GM10847 (cell line): ENCODE measurements around the gene SOX8.

Source experiments
- POLR2A ChIP-seq: IDR thresholded peaks from 2 replicates; pipeline ENCODE4 v1.6.1; 2011; ENCODE audit not compliant: insufficient read length; ENCODE audit errors: extremely low read depth

The SOX8 gene

DNA sequence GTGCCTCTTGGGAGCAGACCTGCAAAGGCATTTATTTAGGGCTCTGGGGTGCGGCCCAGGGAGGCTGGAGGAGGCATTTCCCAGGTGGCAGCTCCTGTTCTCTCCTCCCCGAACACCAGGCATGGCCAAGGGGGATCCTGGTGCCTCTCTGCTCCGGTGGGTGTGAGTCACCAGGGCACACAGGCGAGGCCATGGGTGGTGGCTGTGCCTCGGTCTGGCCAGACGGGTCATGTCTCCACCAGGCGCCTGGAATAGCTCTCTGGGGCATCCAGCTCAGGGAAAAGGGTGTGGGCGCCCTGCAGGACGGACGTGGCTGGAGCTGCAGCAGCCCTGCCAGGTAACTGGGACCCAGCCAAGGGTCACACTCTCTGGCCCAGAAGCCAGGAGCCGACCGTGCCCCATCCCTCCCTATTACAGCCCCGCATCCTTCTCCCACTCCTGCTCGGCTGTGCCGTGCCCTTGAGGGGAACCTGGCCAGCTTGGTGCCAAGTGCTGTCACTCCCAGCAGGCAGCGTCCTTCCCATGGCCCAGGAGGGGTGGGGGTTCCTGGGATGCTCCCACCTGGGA lies 25.8 kb downstream of the SOX8 start:
- TF ChIP-seq POLR2A = no peak

- TF ChIP-seq POLR2A = no peak
Measured at GRCh38 chr16:1008085-1008484, 26.5 kb downstream of the SOX8 start.

DNA sequence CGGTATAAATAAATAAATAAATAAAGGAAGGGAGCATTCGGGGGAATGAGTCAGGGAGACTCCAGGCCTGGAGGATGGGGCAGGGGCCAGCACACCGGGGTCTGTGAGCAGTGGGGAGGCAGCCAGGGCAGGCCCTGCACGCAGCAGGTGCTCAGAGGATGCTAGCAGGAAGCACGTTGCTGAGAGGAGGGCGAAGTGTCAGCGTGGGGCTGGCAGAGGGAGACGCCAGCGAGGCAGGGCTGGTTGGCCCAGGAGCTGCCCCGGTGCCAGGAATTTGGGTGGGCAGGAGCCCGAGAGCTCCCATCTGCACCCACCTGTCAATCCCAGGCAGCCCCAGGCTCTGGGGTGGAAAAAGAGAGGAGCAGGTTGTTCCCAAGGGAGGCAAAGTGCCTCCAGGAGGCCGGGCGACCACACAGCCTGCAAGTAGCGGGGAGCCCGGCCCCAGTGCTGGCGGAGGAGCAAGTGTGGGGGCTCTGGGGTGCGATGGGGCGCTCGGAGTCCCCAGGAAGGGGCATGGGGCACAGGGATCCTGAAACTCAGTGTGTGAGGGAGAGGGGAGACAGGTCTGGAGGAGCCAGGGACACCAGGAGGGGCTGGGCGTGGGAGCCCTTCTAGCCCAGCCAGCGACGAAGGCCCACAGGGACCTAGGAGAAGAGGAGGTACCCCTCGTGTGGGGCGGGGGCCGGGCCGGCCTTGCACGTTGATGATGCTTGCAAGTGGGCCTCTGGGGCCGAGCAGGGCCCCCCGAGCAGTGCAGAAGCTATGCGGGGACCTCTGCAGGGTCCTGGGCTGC lies 28.0 kb downstream of the SOX8 start:
- no peak for TF ChIP-seq POLR2A

GRCh38 chr16:1010251-1010650 lies 28.7 kb downstream of the SOX8 start:
- no peak for TF ChIP-seq POLR2A

DNA sequence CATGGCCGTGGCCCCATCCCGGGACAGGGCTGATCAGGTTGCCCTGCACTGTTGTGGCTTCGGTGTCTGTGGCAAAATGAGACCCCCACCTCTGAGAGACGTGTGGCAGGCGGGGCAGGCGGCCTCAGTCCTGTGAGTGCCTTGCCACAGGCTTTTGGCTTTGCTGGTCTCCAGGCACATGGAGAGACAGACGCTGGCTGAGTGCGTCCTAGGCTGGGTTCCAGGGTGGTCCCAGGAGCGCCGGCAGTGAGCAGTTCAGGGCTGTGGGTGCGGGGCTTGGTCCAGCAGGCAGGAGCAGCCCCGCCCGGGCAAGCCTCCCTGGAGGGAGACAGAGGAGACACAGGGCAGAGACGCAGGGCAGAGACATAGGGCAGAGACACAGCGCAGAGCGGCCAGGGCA lies 29.2 kb downstream of the SOX8 start:
- TF ChIP-seq POLR2A = no peak

DNA sequence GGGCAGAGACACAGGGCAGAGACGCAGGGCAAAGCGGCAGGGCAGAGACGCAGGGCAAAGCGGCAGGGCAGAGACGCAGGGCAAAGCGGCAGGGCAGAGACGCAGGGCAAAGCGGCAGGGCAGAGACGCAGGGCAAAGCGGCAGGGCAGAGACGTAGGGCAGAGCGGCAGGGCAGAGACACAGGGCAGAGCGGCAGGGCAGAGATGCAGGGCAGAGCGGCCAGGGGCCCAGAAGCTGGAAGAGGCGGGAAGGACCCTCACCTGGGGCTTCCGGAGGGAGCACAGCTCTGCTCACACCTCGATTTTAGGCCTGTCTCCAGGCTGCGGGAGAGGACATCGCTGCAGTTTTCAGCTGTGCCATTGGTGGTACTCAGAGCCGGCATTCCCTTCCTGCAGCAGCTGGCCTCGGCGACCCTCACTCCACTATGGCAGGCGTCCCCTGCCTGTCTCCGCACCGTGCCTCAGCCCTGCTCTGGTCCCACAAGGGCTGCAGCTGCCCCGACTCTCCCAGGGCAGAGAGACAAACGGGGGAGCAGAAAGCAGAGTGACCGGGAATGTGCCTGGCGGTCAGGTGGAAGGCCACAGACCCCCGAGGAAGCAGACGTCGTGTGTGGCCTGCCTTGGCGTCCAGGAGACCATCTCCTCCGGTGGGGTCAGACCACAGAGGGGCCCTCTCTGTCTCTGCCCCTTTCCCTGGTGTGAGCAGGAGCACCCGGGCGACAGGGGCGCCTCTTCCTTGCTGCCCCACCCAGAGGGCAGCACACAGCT lies 29.9 kb downstream of the SOX8 start:
- TF ChIP-seq POLR2A = no peak

- no peak for TF ChIP-seq POLR2A
Measured at GRCh38 chr16:1012135-1012534, 30.6 kb downstream of the SOX8 start.

DNA sequence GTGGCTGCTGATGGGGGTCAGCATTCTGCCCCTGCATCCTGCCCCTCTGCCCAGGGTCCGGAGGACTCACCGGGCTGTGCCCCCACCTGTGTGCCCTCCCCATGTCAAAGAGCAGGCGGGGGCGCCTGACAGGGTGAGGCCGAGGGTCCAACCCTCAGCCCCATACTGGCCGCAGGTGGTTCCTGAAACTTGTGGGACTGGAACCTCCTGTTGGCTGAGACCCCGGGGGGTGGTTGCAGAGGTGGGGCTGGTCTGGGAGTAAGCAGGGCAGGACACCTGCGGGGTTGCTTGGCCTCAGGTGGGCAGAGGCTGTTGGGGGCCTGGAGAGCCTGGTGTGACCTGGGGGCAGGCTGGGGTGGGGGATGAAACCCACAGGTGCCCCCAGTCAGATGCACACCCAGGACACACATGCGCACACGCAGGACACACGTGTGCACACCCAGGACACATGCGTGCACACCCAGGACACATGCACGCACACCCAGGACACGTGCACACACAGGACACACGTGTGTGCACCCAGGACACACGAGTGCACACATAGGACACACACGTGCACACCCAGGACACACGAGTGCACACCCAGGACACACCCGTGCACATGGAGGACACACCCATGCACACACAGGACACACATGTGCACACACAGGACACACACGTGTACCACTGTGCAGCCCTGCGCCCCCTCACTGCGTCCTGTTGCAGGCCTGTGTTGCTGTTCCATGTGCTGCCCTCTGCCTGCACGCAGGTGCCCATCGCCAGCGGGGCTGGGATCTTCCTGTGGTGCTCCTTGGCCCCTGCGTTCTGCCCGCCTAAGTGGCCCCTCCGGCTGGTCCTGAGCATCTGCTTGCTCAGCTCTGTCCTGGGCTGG lies 31.4 kb downstream of the SOX8 start:
- no peak for TF ChIP-seq POLR2A

DNA sequence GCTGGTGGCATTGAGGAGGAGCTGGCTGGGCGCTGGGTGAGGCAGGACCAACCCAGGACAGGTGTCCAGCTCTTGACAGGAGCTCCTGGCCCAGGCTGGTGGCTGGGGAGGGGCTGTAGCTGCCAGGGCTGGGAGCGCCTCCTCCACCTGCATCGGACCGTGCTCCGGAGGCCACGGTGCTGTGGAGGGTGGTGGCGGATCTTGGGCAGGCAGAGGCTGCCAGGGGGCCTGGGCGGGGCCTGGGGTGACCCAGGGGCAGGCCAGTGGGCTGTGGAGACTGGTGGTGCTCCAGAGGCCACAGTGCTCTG lies 32.0 kb downstream of the SOX8 start:
- no peak for TF ChIP-seq POLR2A

DNA sequence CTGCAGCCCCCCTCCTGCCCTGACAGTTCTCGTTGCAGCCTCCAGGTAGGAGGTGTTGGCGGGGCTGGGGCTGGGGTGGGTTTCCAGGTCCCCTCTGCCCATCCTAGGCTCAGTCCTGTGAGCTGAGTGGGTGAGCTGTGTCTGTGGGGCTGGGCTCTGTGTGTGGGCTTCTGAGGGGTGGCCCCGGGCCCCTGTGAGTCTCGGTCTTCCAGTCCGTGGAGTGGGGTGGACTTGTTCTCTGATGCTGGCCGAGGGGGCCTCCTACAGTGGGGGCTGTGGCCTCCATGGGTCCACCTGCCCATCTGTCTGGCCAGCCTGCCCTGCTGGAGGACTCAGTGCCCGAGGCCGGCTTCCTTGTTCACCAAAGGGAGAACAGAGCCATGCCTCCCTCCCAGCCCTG lies 32.7 kb downstream of the SOX8 start:
- TF ChIP-seq POLR2A = no peak

DNA sequence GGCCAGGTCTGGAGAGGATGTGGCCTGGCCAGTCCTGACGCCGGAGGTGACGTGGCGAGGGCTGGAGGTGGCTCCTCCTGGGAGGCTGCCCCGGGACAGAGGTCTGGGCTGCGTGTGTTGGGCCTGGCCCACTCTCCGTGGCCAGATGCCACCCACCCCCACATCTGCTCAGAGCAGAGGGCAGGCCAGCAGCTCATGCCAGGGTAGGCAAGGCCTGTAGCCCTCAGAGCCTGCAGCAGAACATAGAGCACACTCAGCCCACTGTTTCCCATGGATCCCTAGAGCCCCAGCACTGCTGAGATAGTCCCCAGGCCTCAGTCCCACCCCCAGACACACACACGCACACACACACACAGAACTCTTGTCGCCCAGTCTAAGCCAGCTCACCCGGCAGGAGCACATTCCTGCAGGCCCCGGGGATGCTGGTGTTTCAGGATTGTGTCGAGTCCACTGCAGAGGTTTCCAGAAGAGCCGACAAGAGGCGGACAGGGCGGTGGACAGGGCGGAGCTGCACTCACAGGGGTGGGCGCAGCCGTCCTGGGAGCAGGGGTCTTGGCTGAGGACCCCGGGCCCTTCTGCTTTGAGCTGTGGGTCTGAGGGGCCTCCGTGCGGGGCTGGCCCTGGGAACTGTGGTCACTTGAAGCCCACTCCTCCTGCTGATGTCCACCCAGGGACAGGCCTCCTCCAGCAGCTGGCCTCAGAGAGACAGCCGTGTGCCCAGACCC lies 33.4 kb downstream of the SOX8 start:
- TF ChIP-seq POLR2A = no peak

DNA sequence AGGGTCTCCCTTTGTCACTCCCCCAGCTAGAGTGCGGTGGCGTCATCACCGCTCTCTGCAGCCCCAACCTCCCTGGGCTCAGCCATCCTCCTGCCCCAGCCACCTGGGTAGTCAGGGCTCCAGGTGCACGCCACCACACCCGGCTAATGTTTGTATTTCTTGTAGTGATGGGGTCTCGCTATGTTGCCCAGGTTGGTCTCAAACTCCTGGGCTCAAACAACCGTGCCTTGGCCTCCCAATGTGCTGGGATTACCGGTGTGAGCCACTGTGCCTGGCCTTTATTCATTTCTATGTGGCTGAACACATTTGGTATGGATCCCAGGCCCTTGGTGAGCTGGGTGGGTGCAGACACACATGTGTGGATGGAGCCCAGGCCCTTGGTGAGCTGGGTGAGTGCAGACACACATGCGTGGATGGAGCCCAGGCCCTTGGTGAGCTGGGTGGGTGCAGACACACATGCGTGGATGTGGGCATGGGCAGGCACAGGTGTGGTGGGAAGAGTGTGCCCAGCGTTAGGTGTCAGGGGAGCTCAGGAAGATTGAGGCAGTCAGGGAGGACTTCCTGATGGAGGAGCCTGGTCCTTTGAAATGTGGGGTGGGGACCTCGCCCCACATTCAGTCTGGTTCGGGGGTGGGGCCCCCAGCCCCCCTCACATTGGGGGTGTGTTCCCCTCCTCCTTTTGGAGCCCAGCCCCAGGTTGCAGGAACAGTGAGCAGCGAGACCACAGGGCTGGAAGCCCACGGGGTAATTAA lies 37.1 kb downstream of the SOX8 start:
- TF ChIP-seq POLR2A = no peak

DNA sequence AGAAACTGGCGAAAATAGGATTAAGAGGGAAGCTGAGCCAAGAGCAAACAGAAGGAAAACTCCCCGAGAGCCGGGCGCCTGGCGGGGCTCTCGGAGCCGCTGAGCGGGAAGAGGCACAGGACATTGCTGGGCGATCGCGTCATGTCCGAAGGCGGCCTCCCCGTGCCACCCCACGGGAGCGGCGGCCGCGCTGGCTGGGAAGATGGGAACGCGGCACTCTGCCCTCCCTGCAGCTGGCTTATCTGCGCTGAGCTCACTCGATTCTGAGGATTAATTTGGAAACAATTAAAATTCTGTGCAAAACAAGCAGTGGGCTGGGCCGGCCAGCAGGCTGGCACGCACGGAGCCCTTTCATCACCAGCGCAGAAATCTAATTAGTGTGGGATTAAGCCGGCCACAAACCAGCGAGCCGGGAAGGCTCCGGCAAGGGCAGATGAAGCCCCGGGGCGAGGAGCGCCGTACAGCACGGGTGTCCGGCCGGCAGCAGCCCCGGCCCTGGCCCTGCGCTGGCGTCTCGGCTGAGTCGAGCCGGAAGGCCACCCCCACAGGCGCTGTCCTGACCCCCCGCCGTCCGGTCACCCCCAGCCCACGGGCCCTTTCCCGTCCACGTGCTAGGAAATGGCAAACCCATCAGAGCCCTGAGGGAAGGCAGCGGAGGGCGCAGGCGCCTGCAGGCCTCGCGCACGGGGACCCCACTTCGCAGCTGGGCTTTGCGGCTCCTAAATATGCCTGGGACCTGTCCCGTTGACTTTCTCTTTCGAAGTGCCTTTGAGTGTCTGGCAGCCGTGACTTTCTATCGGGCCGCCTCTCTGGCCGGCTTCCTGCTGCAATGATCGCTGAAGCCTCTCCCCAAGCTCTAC lies 37.9 kb downstream of the SOX8 start:
- no peak for TF ChIP-seq POLR2A
